PC-3 (cell line): ENCODE data around the gene SRPRA. TPM values are rescaled to one million over a fixed set of nuclear protein-coding genes. Genes with fewer than 3 reads are reported as not detected.

Source experiments
- ATAC-seq: fragments of 200-7000 bp; cut with Tn5 transposase; 2 replicates; pipeline ENCODE4 v1.9.1; 2020; ENCODE audit warnings: mild to moderate bottlenecking, moderate library complexity
- BruUV-seq: library from RNA; stranded (reverse); fragments of 400-500 nt; replicated peaks from 2 replicates; lab custom pipeline; 2021; lab: Mats Ljungman, UMichigan
- CTCF ChIA-PET: fragments of 300-600 bp; sonication (Branson Sonifier 250); formaldehyde crosslinking; loops from one replicate; lab custom pipeline; 2022; ENCODE audit warnings: antibody characterized with exemption; lab: Charles Lee
- POLR2A ChIA-PET: fragments of 300-600 bp; sonication (Branson Sonifier 250); formaldehyde crosslinking; loops from one replicate; lab custom pipeline; 2022; ENCODE audit warnings: antibody characterized with exemption; ENCODE audit not compliant: unreplicated experiment; lab: Charles Lee
- DNase-seq: peaks from one replicate; pipeline ENCODE4 v3.0.0-alpha.2; 2015
- H2AFZ ChIP-seq: fragments of 300-600 bp; sonication (generic); 2 replicates; pipeline ENCODE4 v1.6.0; 2016; ENCODE audit warnings: antibody characterized with exemption, low read length
- H3F3A ChIP-seq: fragments of 300-600 bp; sonication (generic); one replicate; pipeline ENCODE4 v1.6.0; 2017; ENCODE audit warnings: antibody characterized with exemption, low read length, control low read depth, mild to moderate bottlenecking; ENCODE audit not compliant: unreplicated experiment
- H3K27ac ChIP-seq: fragments of 300-600 bp; sonication (generic); 2 replicates; pipeline ENCODE4 v1.5.1; 2016; ENCODE audit warnings: mild to moderate bottlenecking, low read length
- H3K27me3 ChIP-seq: fragments of 300-600 bp; sonication (generic); 2 replicates; pipeline ENCODE4 v1.6.1; 2016; ENCODE audit warnings: low read length, mixed read lengths
- H3K36me3 ChIP-seq: fragments of 300-600 bp; sonication (generic); 2 replicates; pipeline ENCODE4 v1.6.1; 2016; ENCODE audit warnings: low read depth, mixed run types, low read length, mixed read lengths
- H3K4me1 ChIP-seq: fragments of 300-600 bp; sonication (generic); 2 replicates; pipeline ENCODE4 v1.5.1; 2016; ENCODE audit warnings: low read length; ENCODE audit not compliant: insufficient read depth
- H3K4me2 ChIP-seq: fragments of 300-600 bp; sonication (generic); 2 replicates; pipeline ENCODE4 v1.6.0; 2016; ENCODE audit warnings: low read length
- H3K4me3 ChIP-seq: fragments of 300-600 bp; sonication (generic); 2 replicates; pipeline ENCODE4 v1.5.1; 2016; ENCODE audit warnings: mild to moderate bottlenecking, low read length, mixed read lengths
- H3K79me2 ChIP-seq: fragments of 300-600 bp; sonication (generic); 2 replicates; pipeline ENCODE4 v1.6.1; 2017; ENCODE audit warnings: low read length, mixed read lengths
- H3K9ac ChIP-seq: fragments of 300-600 bp; sonication (generic); 2 replicates; pipeline ENCODE4 v1.6.0; 2016; ENCODE audit warnings: mild to moderate bottlenecking, low read length
- H3K9me2 ChIP-seq: fragments of 300-600 bp; sonication (generic); replicated peaks from 2 replicates; pipeline ENCODE4 v1.6.1; 2016; ENCODE audit warnings: mixed run types, low read length, mixed read lengths
- H3K9me3 ChIP-seq: fragments of 300-600 bp; sonication (generic); 2 replicates; pipeline ENCODE4 v1.6.1; 2016; ENCODE audit warnings: low read length, mixed read lengths
- H4K20me1 ChIP-seq: fragments of 300-600 bp; sonication (generic); 2 replicates; pipeline ENCODE4 v1.6.1; 2016; ENCODE audit warnings: low read length, mixed read lengths
- EZH2 ChIP-seq: fragments of 300-600 bp; sonication (generic); IDR thresholded peaks from one replicate; pipeline ENCODE4 v1.6.1; 2017; ENCODE audit warnings: antibody characterized with exemption, mild to moderate bottlenecking, low read length; ENCODE audit not compliant: unreplicated experiment
- EZH2phosphoT487 ChIP-seq: fragments of 300-600 bp; sonication (generic); IDR thresholded peaks from 2 replicates; pipeline ENCODE4 v1.6.1; 2018; ENCODE audit warnings: mild to moderate bottlenecking, antibody characterized with exemption, low read length, borderline replicate concordance
- intact Hi-C: fragments of 100-400 bp; cut with micrococcal nuclease; formaldehyde crosslinking; loops from 2 replicates; pipeline ENCODE4 v1.9.0; 2023
- total RNA-seq: library from RNA; depleted of rRNA; stranded (reverse); fragments of >200 nt; gene quantifications from 2 replicates; pipeline ENCODE4 v1.2.3, GENCODE V29; 2014
- TF ChIP-seq, protein P1 (sequence below): fragments of 300-600 bp; sonication (generic); conservative IDR thresholded peaks from 2 replicates; pipeline ENCODE4 v1.5.1; 2017; ENCODE audit warnings: antibody characterized with exemption, low read depth, mild to moderate bottlenecking, low read length

Gene SRPRA
- total RNA-seq, 1 experiment from 2014 or later: 143 TPM

DNA sequence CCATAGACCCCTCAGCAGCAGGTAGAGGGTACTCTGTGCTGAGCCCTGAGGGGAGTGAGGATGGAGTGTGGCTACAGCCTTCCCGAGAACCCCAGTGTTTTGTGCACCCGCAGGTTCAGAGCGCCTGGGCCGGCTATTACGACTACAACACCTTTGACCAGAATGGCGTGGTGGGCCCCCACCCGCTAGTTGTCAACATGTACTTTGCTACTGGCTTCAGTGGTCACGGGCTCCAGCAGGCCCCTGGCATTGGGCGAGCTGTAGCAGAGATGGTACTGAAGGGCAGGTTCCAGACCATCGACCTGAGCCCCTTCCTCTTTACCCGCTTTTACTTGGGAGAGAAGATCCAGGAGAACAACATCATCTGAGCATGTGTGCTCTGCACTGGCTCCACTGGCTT, 8.6 kb upstream of the SRPRA start:
- H3K36me3 ChIP-seq: peaks cover 45% of the 10 kb centered on the region

DNA sequence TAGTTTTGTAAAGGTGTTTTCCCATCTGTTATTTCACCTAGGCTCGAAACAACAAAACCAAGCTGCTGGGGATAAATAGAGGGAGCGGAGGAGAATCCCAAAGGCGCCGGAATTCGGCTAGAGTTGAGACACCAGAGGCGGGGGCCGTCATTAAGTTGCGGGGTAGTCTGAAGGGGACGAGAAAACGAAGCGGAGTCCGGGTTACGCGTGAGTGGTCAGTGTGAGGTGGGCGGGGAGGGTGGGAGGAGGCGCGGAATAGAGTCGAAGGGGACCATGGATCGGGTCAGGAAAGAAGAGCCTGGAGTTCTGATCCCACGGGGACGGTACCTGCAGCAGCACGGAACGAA, 361 bp downstream of the SRPRA start:
- Histone ChIP-seq H3K4me3 (peak overlapping the region; percentile 96), H3K36me3 (peaks cover 53% of the 10 kb centered on the region), H3K4me2 (peak overlapping the region; percentile 96), H2AFZ (peak overlapping the region; percentile 52; the same call in 1 of the 2 replicates), H3K79me2 (peaks cover 58% of the 10 kb centered on the region), H3F3A (no peaks in the 10 kb centered on the region), H3K4me1 (peaks cover 10% of the 10 kb centered on the region), H3K27ac (peak overlapping the region; percentile 61), H3K9me2 (no peaks in the 10 kb centered on the region), H3K9ac (peak overlapping the region; percentile 97), H4K20me1 (peaks cover 5% of the 10 kb centered on the region; the same call in 1 of the 2 replicates), H3K9me3 (no peaks in the 10 kb centered on the region), H3K27me3 (no peaks in the 10 kb centered on the region)
- TF ChIP-seq, protein P1, sequence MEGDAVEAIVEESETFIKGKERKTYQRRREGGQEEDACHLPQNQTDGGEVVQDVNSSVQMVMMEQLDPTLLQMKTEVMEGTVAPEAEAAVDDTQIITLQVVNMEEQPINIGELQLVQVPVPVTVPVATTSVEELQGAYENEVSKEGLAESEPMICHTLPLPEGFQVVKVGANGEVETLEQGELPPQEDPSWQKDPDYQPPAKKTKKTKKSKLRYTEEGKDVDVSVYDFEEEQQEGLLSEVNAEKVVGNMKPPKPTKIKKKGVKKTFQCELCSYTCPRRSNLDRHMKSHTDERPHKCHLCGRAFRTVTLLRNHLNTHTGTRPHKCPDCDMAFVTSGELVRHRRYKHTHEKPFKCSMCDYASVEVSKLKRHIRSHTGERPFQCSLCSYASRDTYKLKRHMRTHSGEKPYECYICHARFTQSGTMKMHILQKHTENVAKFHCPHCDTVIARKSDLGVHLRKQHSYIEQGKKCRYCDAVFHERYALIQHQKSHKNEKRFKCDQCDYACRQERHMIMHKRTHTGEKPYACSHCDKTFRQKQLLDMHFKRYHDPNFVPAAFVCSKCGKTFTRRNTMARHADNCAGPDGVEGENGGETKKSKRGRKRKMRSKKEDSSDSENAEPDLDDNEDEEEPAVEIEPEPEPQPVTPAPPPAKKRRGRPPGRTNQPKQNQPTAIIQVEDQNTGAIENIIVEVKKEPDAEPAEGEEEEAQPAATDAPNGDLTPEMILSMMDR: no peak
- no peak for TF ChIP-seq EZH2phosphoT487
- TF ChIP-seq EZH2: no peak
- BruUV-seq: no TSS peak
- POLR2A ChIA-PET: interaction anchor here (0.5 to 0.6 kb wide), 2 partner anchors 40 to 42 kb away, joined by 6 to 8 read pairs; no protein-coding TSS in a partner anchor
- peak; percentile 33 for ATAC-seq
- intact Hi-C loops: loop anchor here (1.0 to 2.0 kb wide), 2 partner anchors 36 to 57 kb away; partner anchors contain the start of genes FAM118B and RPUSD4
- no peak for DNase-seq
- CTCF ChIA-PET: no interaction called here

More for the DNA sequence above, 8.6 kb upstream of the SRPRA start:
- POLR2A ChIA-PET: no interaction called here
- CTCF ChIA-PET: no interaction called here
- Histone ChIP-seq H3K9me2 (no peaks in the 10 kb centered on the region), H3K27me3 (no peaks in the 10 kb centered on the region), H4K20me1 (no peaks in the 10 kb centered on the region), H3F3A (no peaks in the 10 kb centered on the region), H2AFZ (no peak overlapping the region), H3K79me2 (no peaks in the 10 kb centered on the region), H3K4me1 (peaks cover 6% of the 10 kb centered on the region; the same call in 1 of the 2 replicates), H3K4me3 (no peak overlapping the region), H3K9ac (no peak overlapping the region), H3K4me2 (no peak overlapping the region), H3K9me3 (no peaks in the 10 kb centered on the region), H3K27ac (no peak overlapping the region)
- TF ChIP-seq EZH2phosphoT487 (no peak), EZH2 (no peak)
- TF ChIP-seq, protein P1: no peak
- no TSS peak for BruUV-seq
- ATAC-seq (no peak), DNase-seq (no peak)
- intact Hi-C loops: no loop called here

DNA sequence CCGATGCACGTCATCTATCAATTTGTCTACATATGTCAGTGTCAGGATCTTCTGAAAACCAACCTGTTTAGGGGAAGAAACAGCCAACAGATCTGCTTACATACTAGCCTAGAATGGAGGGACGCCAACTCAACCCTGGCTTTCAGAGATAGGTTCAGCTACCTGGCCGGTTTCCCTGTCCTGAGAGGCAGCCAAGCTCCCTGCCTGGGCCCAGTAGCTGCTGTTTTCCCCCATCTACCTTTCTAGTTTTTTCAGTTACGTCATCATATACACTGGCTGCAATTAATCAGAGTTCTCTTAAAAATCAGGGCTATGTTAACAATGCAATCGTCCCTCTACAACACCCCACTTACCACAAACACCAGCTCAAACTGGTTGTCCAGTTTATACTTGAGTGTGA, 1.0 kb downstream of the SRPRA start:
- no peaks in the 10 kb centered on the region for H3K9me2 ChIP-seq
- intact Hi-C loops: loop anchor here (1.0 to 2.0 kb wide), 2 partner anchors 35 to 56 kb away; partner anchors contain the start of genes FAM118B and RPUSD4
- H3K4me2 ChIP-seq: peak overlapping the region; percentile 96
- H3K27ac ChIP-seq: 0 out of 2 replicates have a peak overlapping the region, but pooled peaks have one; percentile 61
- peaks cover 55% of the 10 kb centered on the region for H3K36me3 ChIP-seq
- ChIA-PET POLR2A (no interaction called here), CTCF (no interaction called here)
- no peak for DNase-seq
- no peaks in the 10 kb centered on the region for H3K27me3 ChIP-seq
- H3K79me2 ChIP-seq: peaks cover 58% of the 10 kb centered on the region
- BruUV-seq: TSS peak; percentile 44
- no peak for ATAC-seq
- H2AFZ ChIP-seq: no peak overlapping the region
- H4K20me1 ChIP-seq: peaks cover 5% of the 10 kb centered on the region; the same call in 1 of the 2 replicates
- no peak for TF ChIP-seq EZH2phosphoT487
- TF ChIP-seq, protein P1: no peak
- no peak for TF ChIP-seq EZH2
- H3K9me3 ChIP-seq: no peaks in the 10 kb centered on the region
- no peaks in the 10 kb centered on the region for H3F3A ChIP-seq
- peak overlapping the region; percentile 96 for H3K4me3 ChIP-seq
- H3K9ac ChIP-seq: peak overlapping the region; percentile 97
- peaks cover 10% of the 10 kb centered on the region for H3K4me1 ChIP-seq
